Natural killer cell (primary cell): ENCODE data around the gene RPS27L. TPM values are rescaled to one million over a fixed set of nuclear protein-coding genes. Genes with fewer than 3 reads are reported as not detected.

Experiments
- ATAC-seq, 3 donors: fragments of 150-1000 bp in 2 of 3; fragments of 200-7000 bp in 1 of 3; cut with Tn5 transposase; 1 replicate in 1 of 3; 2 replicates in 2 of 3; pipeline ENCODE4 v1.10.0; 2021; ENCODE audit warnings: mild to moderate bottlenecking in 2 of 3, moderate library complexity in 2 of 3
- DNase-seq, 2 donors: peaks; one replicate each; pipeline versions ENCODE4 v3.0.0 to v3.0.0-alpha.2; 2013 to 2021; ENCODE audit warnings: mixed read lengths in 1 of 2
- H3K27ac ChIP-seq: one replicate; pipeline ENCODE4 v1.5.1; 2013; ENCODE audit warnings: mild to moderate bottlenecking, low read length
- H3K27me3 ChIP-seq: one replicate; pipeline ENCODE4 v1.6.1; 2013; ENCODE audit warnings: low read length; ENCODE audit not compliant: control insufficient read depth, insufficient read depth
- H3K36me3 ChIP-seq: one replicate; pipeline ENCODE4 v1.6.1; 2013; ENCODE audit warnings: low read length; ENCODE audit not compliant: control insufficient read depth, insufficient read depth
- H3K4me1 ChIP-seq: one replicate; pipeline ENCODE4 v1.6.1; 2013; ENCODE audit warnings: low read length; ENCODE audit not compliant: control insufficient read depth, insufficient read depth
- H3K4me3 ChIP-seq: one replicate; pipeline ENCODE4 v1.5.1; 2013; ENCODE audit warnings: low read length
- H3K9me3 ChIP-seq: one replicate; pipeline ENCODE4 v1.6.1; 2013; ENCODE audit warnings: low read length; ENCODE audit not compliant: control insufficient read depth, insufficient read depth
- H3K27ac Mint-ChIP-seq, 2 donors: one replicate each; pipeline ENCODE4 v1.8.0; 2022; ENCODE audit warnings: mild to moderate bottlenecking in 2 of 2, mixed read lengths in 2 of 2, moderate library complexity in 1 of 2
- H3K27me3 Mint-ChIP-seq, 2 donors: one replicate each; pipeline ENCODE4 v1.8.0; 2022; ENCODE audit warnings: low read depth in 2 of 2, mixed read lengths in 2 of 2
- H3K36me3 Mint-ChIP-seq: one replicate; pipeline ENCODE4 v1.8.0; 2022; ENCODE audit warnings: mixed read lengths
- H3K4me1 Mint-ChIP-seq, 2 donors: one replicate each; pipeline ENCODE4 v1.8.0; 2022; ENCODE audit warnings: mixed read lengths in 2 of 2
- H3K4me3 Mint-ChIP-seq: one replicate; pipeline ENCODE4 v1.8.0; 2022; ENCODE audit warnings: mild to moderate bottlenecking, moderate library complexity, mixed read lengths
- H3K9me3 Mint-ChIP-seq, 2 donors: one replicate each; pipeline ENCODE4 v1.8.0; 2022; ENCODE audit warnings: mixed read lengths in 2 of 2
- WGBS: methylation state at CpG from one replicate; pipeline ENCODE4 v1.1.7; 2013; ENCODE audit warnings: missing lambda C conversion rate; ENCODE audit not compliant: insufficient coverage; 5-methylcytosine and 5-hydroxymethylcytosine counted together
- intact Hi-C: fragments of 100-400 bp; cut with micrococcal nuclease; formaldehyde crosslinking; loops from one replicate; pipeline ENCODE4 v1.14.2; 2022
- total RNA-seq, 4 donors: library from RNA; stranded (reverse); fragments of 120-200 nt in 1 of 4; gene quantifications; one replicate each; pipeline versions ENCODE4 v1.2.3 to v1.2.4, GENCODE V29; 2013 to 2022
- TF ChIP-seq, protein P1 (sequence below): fragments of 200-600 bp; IDR thresholded peaks from one replicate; pipeline ENCODE4 v1.8.0; 2022; ENCODE audit warnings: antibody characterized with exemption

Gene RPS27L
- total RNA-seq, 3 donors from 2014 or later (not counting 1 experiment from before 2014, with no cell fraction given): 50.4 to 63.3 (median 52.2) TPM

DNA sequence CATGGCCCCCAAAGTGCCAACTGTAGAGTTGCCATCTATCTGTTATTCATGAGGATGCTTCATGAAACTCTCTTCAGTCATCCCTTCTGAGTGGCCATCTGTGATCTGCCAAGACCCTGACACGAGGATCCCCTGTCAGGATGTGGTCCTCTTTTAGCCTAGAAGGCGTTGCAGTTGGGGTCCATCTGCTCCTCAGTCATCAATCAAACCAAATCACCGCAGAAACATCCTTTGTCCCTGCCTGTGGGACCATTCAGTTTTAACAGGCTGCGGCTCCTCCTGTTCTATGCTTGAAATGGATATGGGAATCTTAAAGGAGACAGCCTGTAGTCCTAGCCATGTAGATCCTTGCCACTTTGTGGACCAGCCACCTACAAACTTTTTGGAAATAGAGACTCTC is 5.9 kb upstream of the RPS27L start:
- no peaks in the 10 kb centered on the region for H3K9me3 Mint-ChIP-seq
- no peak for DNase-seq
- H3K4me1 ChIP-seq: peaks cover 2% of the 10 kb centered on the region
- no peaks in the 10 kb centered on the region for H3K36me3 Mint-ChIP-seq
- H3K27me3 Mint-ChIP-seq: no peaks in the 10 kb centered on the region
- H3K27ac Mint-ChIP-seq: no peak overlapping the region
- TF ChIP-seq, protein P1, sequence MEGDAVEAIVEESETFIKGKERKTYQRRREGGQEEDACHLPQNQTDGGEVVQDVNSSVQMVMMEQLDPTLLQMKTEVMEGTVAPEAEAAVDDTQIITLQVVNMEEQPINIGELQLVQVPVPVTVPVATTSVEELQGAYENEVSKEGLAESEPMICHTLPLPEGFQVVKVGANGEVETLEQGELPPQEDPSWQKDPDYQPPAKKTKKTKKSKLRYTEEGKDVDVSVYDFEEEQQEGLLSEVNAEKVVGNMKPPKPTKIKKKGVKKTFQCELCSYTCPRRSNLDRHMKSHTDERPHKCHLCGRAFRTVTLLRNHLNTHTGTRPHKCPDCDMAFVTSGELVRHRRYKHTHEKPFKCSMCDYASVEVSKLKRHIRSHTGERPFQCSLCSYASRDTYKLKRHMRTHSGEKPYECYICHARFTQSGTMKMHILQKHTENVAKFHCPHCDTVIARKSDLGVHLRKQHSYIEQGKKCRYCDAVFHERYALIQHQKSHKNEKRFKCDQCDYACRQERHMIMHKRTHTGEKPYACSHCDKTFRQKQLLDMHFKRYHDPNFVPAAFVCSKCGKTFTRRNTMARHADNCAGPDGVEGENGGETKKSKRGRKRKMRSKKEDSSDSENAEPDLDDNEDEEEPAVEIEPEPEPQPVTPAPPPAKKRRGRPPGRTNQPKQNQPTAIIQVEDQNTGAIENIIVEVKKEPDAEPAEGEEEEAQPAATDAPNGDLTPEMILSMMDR: no peak
- 86% methylated on average over 4 of the region's 4 CpGs for WGBS
- no peaks in the 10 kb centered on the region for H3K27me3 ChIP-seq
- no peak overlapping the region for H3K4me3 ChIP-seq
- H3K4me3 Mint-ChIP-seq: no peak overlapping the region
- intact Hi-C loops: no loop called here
- ATAC-seq: no peak
- H3K9me3 ChIP-seq: no peaks in the 10 kb centered on the region
- H3K4me1 Mint-ChIP-seq: peaks cover 0 to 5% of the 10 kb centered on the region in 2 donors
- H3K36me3 ChIP-seq: no peaks in the 10 kb centered on the region
- no peak overlapping the region for H3K27ac ChIP-seq

DNA sequence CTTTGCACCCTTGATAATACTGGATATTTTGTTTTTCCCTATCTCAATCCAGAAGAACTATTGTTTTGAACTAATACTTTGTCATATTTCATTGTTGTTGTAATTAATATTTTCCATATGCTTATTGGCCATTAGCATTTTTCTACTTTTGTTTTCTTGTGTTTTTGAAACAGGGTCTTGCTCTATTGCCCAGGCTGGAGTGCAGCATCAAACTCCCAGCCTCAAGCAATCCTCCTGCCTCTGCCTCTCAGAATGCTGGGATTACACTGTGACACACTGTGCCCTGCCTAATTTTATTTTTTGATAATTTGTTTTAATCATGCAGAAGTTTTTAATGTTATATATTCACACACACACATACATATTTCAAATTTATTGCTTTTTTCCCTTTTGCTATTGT is 3.4 kb upstream of the RPS27L start:
- H3K4me3 Mint-ChIP-seq: peak overlapping the region; percentile 53

DNA sequence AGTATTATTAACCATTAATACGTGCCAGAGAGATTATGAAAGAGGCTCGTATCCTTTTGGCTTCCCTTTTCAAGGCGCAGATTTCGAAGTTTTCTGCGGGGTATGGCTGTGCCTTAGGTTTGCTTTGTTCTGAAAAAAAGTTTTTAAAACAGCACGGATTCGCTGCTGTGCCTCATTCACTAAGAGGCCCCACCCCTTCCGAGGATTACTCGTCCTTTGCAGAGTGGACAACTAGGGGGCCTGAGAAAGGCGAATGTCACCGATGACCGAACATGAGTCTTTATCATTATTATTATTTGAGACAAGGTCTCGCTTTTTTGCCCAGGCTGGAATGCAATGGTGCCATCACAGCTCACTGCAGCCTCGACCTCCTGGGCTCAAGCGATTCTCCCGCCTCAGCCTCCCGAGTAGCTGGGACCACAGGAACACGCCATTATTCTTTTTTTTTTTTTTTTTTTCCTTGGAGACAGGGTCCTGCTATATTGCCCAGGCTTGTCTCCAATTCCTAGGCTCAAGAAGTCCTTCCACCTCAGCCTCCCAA is 684 bp upstream of the RPS27L start:
- ATAC-seq (peak; percentile 28 to 42 (median 35)), DNase-seq (peak in 1 of 2 donors; percentile 57)
- TF ChIP-seq, protein P1: no peak
- Mint-ChIP-seq H3K4me3 (peak overlapping the region; percentile 90), H3K4me1 (peaks cover 14 to 15% of the 10 kb centered on the region in 2 donors), H3K27me3 (no peaks in the 10 kb centered on the region), H3K36me3 (no peaks in the 10 kb centered on the region), H3K9me3 (no peaks in the 10 kb centered on the region), H3K27ac (peak overlapping the region; percentile 95 to 97)
- Histone ChIP-seq H3K27me3 (no peaks in the 10 kb centered on the region), H3K9me3 (no peaks in the 10 kb centered on the region), H3K4me1 (peaks cover 6% of the 10 kb centered on the region), H3K36me3 (peaks cover 10% of the 10 kb centered on the region), H3K4me3 (peak overlapping the region; percentile 69), H3K27ac (peak overlapping the region; percentile 80)
- 14% methylated on average over 17 of the region's 18 CpGs for WGBS
- intact Hi-C loops: loop anchor here (1.0 to 5.0 kb wide), 4 partner anchors 31 to 109 kb away; partner anchors contain the start of genes LACTB and RAB8B

More for the DNA sequence above, 3.4 kb upstream of the RPS27L start:
- TF ChIP-seq, protein P1: no peak
- peaks cover 14 to 15% of the 10 kb centered on the region in 2 donors for H3K4me1 Mint-ChIP-seq
- H3K27me3 ChIP-seq: no peaks in the 10 kb centered on the region
- H3K27me3 Mint-ChIP-seq: no peaks in the 10 kb centered on the region
- H3K9me3 Mint-ChIP-seq: no peaks in the 10 kb centered on the region
- H3K4me1 ChIP-seq: peaks cover 6% of the 10 kb centered on the region
- no peak overlapping the region for H3K4me3 ChIP-seq
- H3K36me3 Mint-ChIP-seq: no peaks in the 10 kb centered on the region
- H3K27ac Mint-ChIP-seq: no peak overlapping the region
- no peaks in the 10 kb centered on the region for H3K36me3 ChIP-seq
- DNase-seq: no peak
- no peak for ATAC-seq
- H3K9me3 ChIP-seq: no peaks in the 10 kb centered on the region
- intact Hi-C loops: no loop called here
- H3K27ac ChIP-seq: no peak overlapping the region

DNA sequence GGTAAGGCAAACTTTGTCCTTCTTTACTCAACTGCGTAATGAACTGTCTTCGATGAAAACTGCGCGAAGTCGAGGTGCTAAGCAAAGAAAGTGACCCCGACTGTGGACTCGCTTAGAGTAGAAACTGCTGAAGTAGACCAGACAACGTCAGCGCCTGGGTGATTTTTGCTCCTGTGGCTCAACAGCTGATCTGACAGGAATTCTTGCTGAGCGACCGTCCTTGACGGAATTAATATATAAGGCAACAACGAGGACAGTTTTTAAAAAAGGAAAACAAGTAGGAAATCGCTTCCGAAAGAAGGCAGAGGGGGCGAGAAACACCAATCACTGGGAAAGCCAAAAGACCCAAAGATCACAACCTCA is 541 bp downstream of the RPS27L start:
- 0% methylated on average over 16 of the region's 16 CpGs for whole genome bisulfite sequencing
- H3K4me3 Mint-ChIP-seq: peak overlapping the region; percentile 99
- intact Hi-C loops: loop anchor here (1.0 to 5.0 kb wide), 4 partner anchors 33 to 108 kb away; partner anchors contain the start of genes LACTB and RAB8B
- peaks cover 14 to 15% of the 10 kb centered on the region in 2 donors for H3K4me1 Mint-ChIP-seq
- Histone ChIP-seq H3K27ac (peak overlapping the region; percentile 80), H3K9me3 (no peaks in the 10 kb centered on the region), H3K4me3 (peak overlapping the region; percentile 69), H3K4me1 (peaks cover 6% of the 10 kb centered on the region), H3K36me3 (peaks cover 14% of the 10 kb centered on the region), H3K27me3 (no peaks in the 10 kb centered on the region)
- no peaks in the 10 kb centered on the region for H3K9me3 Mint-ChIP-seq
- no peaks in the 10 kb centered on the region for H3K27me3 Mint-ChIP-seq
- H3K27ac Mint-ChIP-seq: peak overlapping the region; percentile 95 to 97
- ATAC-seq: peak in 2 of 3 donors; percentile 17 to 36
- TF ChIP-seq, protein P1: no peak
- no peaks in the 10 kb centered on the region for H3K36me3 Mint-ChIP-seq
- DNase-seq: peak in 1 of 2 donors; percentile 46
